ENCODE measurements around the gene PPDPF. TPM values are rescaled to one million over a fixed set of nuclear protein-coding genes. Genes with fewer than 3 reads are reported as not detected.
A peak's percentile ranks its signal among the peaks of the same experiment; 100 is the strongest.

The PPDPF gene
- total RNA-seq, 1 experiment from 2014 or later = 149 TPM

GRCh38 chr20:63553933-63554290, 33.3 kb downstream of the PPDPF start, which contains the start of gene FNDC11:
Gene FNDC11, plus strand, starts transcription at chr20:63554159. Its CDS starts 1,505 bp downstream, at chr20:63555664.
- Mint-ChIP-seq H3K4me3 (peak within 1 kb of the TSS; percentile 69 to 84), H3K9me3 (no peaks in the 10 kb centered on the region), H3K27me3 (ENCODE audit: low read depth) (no peaks in the 10 kb centered on the region; the same call in 1 of the 2 replicates), H3K36me3 (ENCODE audit: insufficient read depth in 1 of 3, low read depth in 3 of 3) (peaks cover 0 to 7% (median 4%) of the 10 kb centered on the region in 3 experiments; a peak in 4 of 7 replicates), H3K27ac (no peak within 1 kb of the TSS; a peak in 1 of 7 replicates), H3K4me1 (peaks cover 22 to 30% of the 10 kb centered on the region in 2 experiments)
- H4K20me1 ChIP-seq (ENCODE audit: control insufficient read depth, insufficient read depth, insufficient read length) = no peaks in the 10 kb centered on the region
- H3K4me1 ChIP-seq (ENCODE audit: insufficient read depth, low read length) = 0 out of 2 replicates have a peak, but pooled peaks cover 2% of the 10 kb centered on the region
- no peak within 1 kb of the TSS for H3K18ac ChIP-seq (ENCODE audit: insufficient read length, low read depth, low read length)
- no peak within 1 kb of the TSS for H2BK12ac ChIP-seq (ENCODE audit: insufficient read length, low read depth, low read length)
- no peak within 1 kb of the TSS for H3K4ac ChIP-seq (ENCODE audit: low read depth, low read length)
- no peaks in the 10 kb centered on the region for H3K79me1 ChIP-seq (ENCODE audit: insufficient read depth, low read depth, low read length, poor library complexity, severe bottlenecking)
- no peak within 1 kb of the TSS for H2AFZ ChIP-seq (ENCODE audit: low read length)
- H2BK15ac ChIP-seq (ENCODE audit: low read depth, low read length) = no peak within 1 kb of the TSS
- no peak within 1 kb of the TSS for H4K91ac ChIP-seq (ENCODE audit: insufficient read length, low read depth, low read length)
- H3K56ac ChIP-seq (ENCODE audit: insufficient read length, low read depth, low read length) = no peak within 1 kb of the TSS
- H2AK5ac ChIP-seq (ENCODE audit: insufficient read length, low read length) = no peak within 1 kb of the TSS
- WGBS (ENCODE audit: extremely low coverage, insufficient read length, low lambda C conversion rate) = no CpG with 5 or more reads among the region's 34 CpGs
- peak within 1 kb of the TSS; percentile 46 for H3K4me2 ChIP-seq (ENCODE audit: insufficient read depth, insufficient read length, low read length)
- H3K14ac ChIP-seq (ENCODE audit: insufficient read depth, low read length) = no peak within 1 kb of the TSS
- H3K23ac ChIP-seq (ENCODE audit: insufficient read length, low read depth, low read length) = no peak within 1 kb of the TSS
- H2BK120ac ChIP-seq (ENCODE audit: low read depth, low read length, poor library complexity, severe bottlenecking) = no peak within 1 kb of the TSS
- no peak within 1 kb of the TSS for H2BK20ac ChIP-seq (ENCODE audit: low read depth, low read length, poor library complexity, severe bottlenecking)
- no peak within 1 kb of the TSS for H4K8ac ChIP-seq (replicated peaks; ENCODE audit: insufficient read length, low read depth, low read length)
- H3K27me3 ChIP-seq (ENCODE audit: insufficient read depth, low read length) = no peaks in the 10 kb centered on the region
- peak; percentile 69 for DNase-seq
- H3K9ac ChIP-seq (ENCODE audit: extremely low read depth, insufficient read length, low read length) = no peak within 1 kb of the TSS
- H3K79me2 ChIP-seq (ENCODE audit: insufficient read depth, low read length) = no peaks in the 10 kb centered on the region
- H3K27ac ChIP-seq (ENCODE audit: insufficient read length, low read depth, low read length) = no peak within 1 kb of the TSS
- no peak within 1 kb of the TSS for H2BK5ac ChIP-seq (ENCODE audit: insufficient read length, low read length)
- H3K23me2 ChIP-seq (ENCODE audit: insufficient read length, low read depth, low read length, poor library complexity, severe bottlenecking) = peaks cover 9% of the 10 kb centered on the region
- no peak for TF ChIP-seq CTCF (conservative IDR thresholded peaks at IDR 0.05)
- no peaks in the 10 kb centered on the region for H3K9me3 ChIP-seq (ENCODE audit: control insufficient read depth, low read depth, low read length)
- no peak within 1 kb of the TSS for H3T11ph ChIP-seq (ENCODE audit: low read length)
- no peak within 1 kb of the TSS for H4K5ac ChIP-seq (ENCODE audit: insufficient read length, low read depth, low read length)
